HepG2 (cell line): ENCODE results near the gene NUP88. TPM values are rescaled to one million over a fixed set of nuclear protein-coding genes. Genes with fewer than 3 reads are reported as not detected.

Source experiments
- BCL6 ChIP-seq: IDR thresholded peaks from 2 replicates; pipeline ENCODE4 v1.6.1; 2016; ENCODE audit warnings: missing genetic modification reagents, missing compliant biosample characterization
- FOXA1 ChIP-seq, 2 experiments: fragments of 450-650 bp in 1 of 2; sonication (generic) in 1 of 2; formaldehyde crosslinking in 1 of 2; IDR thresholded peaks; 2 replicates each; pipeline versions ENCODE4 v1.4.0 to v1.6.1; 2016 to 2020; ENCODE audit warnings: missing genetic modification reagents in 1 of 2
- KLF16 ChIP-seq, 2 experiments: sonication (generic) in 1 of 2; formaldehyde crosslinking in 1 of 2; IDR thresholded peaks; 2 replicates each; pipeline versions ENCODE4 v1.6.1 to v1.8.0; 2016 to 2023; ENCODE audit warnings: missing genetic modification reagents in 2 of 2, missing compliant biosample characterization in 1 of 2
- LCORL ChIP-seq, 2 experiments: fragments of 450-650 bp in 1 of 2; sonication (generic) in 1 of 2; formaldehyde crosslinking in 1 of 2; IDR thresholded peaks; 2 replicates each; pipeline versions ENCODE4 v1.5.0 to v1.6.1; 2017 to 2020; ENCODE audit warnings: antibody characterized with exemption in 1 of 2, missing genetic modification reagents in 1 of 2
- REPIN1 ChIP-seq: sonication (generic); formaldehyde crosslinking; IDR thresholded peaks from 2 replicates; pipeline ENCODE4 v1.8.0; 2022; ENCODE audit warnings: missing genetic modification reagents, low read depth, mild to moderate bottlenecking, borderline replicate concordance
- SALL1 ChIP-seq: sonication (generic); formaldehyde crosslinking; IDR thresholded peaks from 2 replicates; pipeline ENCODE4 v1.8.0; 2022; ENCODE audit warnings: mild to moderate bottlenecking, missing genetic modification reagents
- SAP130 ChIP-seq: IDR thresholded peaks from 2 replicates; pipeline ENCODE4 v1.6.1; 2016; ENCODE audit warnings: low read depth
- SP1 ChIP-seq, 2 experiments: fragments of 450-650 bp in 1 of 2; sonication (generic) in 1 of 2; formaldehyde crosslinking in 1 of 2; IDR thresholded peaks; 2 replicates each; pipeline versions ENCODE4 v1.4.0 to v1.6.1; 2016 to 2020; ENCODE audit warnings: missing genetic modification reagents in 1 of 2
- SSRP1 ChIP-seq: IDR thresholded peaks from 2 replicates; pipeline ENCODE4 v1.6.1; 2016; ENCODE audit warnings: control low read depth
- ZNF124 ChIP-seq: sonication (generic); formaldehyde crosslinking; IDR thresholded peaks from 2 replicates; pipeline ENCODE4 v1.4.0; 2020; ENCODE audit warnings: missing genetic modification reagents
- ZNF331 ChIP-seq: sonication (generic); formaldehyde crosslinking; IDR thresholded peaks from 2 replicates; pipeline ENCODE4 v1.4.0; 2020; ENCODE audit warnings: missing genetic modification reagents
- ZNF615 ChIP-seq: sonication (generic); formaldehyde crosslinking; IDR thresholded peaks from 2 replicates; pipeline ENCODE4 v1.5.0; 2020; ENCODE audit warnings: mild to moderate bottlenecking, missing genetic modification reagents, borderline replicate concordance
- ZSCAN25 ChIP-seq: sonication (generic); formaldehyde crosslinking; IDR thresholded peaks from 2 replicates; pipeline ENCODE4 v1.8.0; 2022; ENCODE audit warnings: mild to moderate bottlenecking, missing genetic modification reagents
- ZSCAN9 ChIP-seq: IDR thresholded peaks from 2 replicates; pipeline ENCODE4 v1.6.1; 2016; ENCODE audit warnings: borderline replicate concordance
- polyA plus RNA-seq, 8 experiments: library from polyadenylated mRNA; depleted of rRNA in 3 of 8; stranded (reverse) in 7 of 8; unstranded in 1 of 8; fragments of >200 nt; fragmentation: Illumina TruSeq in 4 of 8; extraction: Trizol in 4 of 8; gene quantifications; 2 replicates each; pipeline versions ENCODE4 v1.2.1 to v1.2.3, GENCODE V29; 2011 to 2016; ENCODE audit warnings: low read depth in 4 of 8, missing spikeins in 1 of 8, mixed read lengths in 1 of 8; ENCODE audit not compliant: insufficient read depth in 1 of 8
- total RNA-seq, 5 experiments: library from RNA; depleted of rRNA; stranded (reverse); fragments of >200 nt; fragmentation: Illumina TruSeq; extraction: Trizol; gene quantifications; 2 replicates each; pipeline ENCODE4 v1.2.3, GENCODE V29; 2016; ENCODE audit warnings: low read depth in 1 of 5
- TF ChIP-seq, protein P1 (sequence below), 2 experiments: sonication (generic) in 1 of 2; formaldehyde crosslinking in 1 of 2; IDR thresholded peaks; 2 replicates each; pipeline versions ENCODE4 v1.5.1 to v1.6.1; 2011 to 2020; ENCODE audit warnings: borderline replicate concordance in 1 of 2, low read depth in 1 of 2, low read length in 1 of 2, mild to moderate bottlenecking in 1 of 2, missing genetic modification reagents in 1 of 2, moderate library complexity in 1 of 2
- TF ChIP-seq, protein P2 (sequence below): sonication (generic); formaldehyde crosslinking; IDR thresholded peaks from 2 replicates; pipeline ENCODE4 v1.8.0; 2022; ENCODE audit warnings: missing genetic modification reagents, mild to moderate bottlenecking, borderline replicate concordance
- TF ChIP-seq, protein P3 (sequence below): sonication (generic); formaldehyde crosslinking; IDR thresholded peaks from 2 replicates; pipeline ENCODE4 v1.5.1; 2020; ENCODE audit warnings: mild to moderate bottlenecking, missing genetic modification reagents, borderline replicate concordance
- TF ChIP-seq, protein P4 (sequence below): IDR thresholded peaks from 2 replicates; pipeline ENCODE4 v1.6.1; 2016; ENCODE audit warnings: low read depth, borderline replicate concordance

NUP88 gene
- total and polyA plus RNA-seq, 2 of the 13 experiments (the other 11 are each of a cell fraction or from before 2014, with no cell fraction given) = 48.2 to 130 TPM

DNA sequence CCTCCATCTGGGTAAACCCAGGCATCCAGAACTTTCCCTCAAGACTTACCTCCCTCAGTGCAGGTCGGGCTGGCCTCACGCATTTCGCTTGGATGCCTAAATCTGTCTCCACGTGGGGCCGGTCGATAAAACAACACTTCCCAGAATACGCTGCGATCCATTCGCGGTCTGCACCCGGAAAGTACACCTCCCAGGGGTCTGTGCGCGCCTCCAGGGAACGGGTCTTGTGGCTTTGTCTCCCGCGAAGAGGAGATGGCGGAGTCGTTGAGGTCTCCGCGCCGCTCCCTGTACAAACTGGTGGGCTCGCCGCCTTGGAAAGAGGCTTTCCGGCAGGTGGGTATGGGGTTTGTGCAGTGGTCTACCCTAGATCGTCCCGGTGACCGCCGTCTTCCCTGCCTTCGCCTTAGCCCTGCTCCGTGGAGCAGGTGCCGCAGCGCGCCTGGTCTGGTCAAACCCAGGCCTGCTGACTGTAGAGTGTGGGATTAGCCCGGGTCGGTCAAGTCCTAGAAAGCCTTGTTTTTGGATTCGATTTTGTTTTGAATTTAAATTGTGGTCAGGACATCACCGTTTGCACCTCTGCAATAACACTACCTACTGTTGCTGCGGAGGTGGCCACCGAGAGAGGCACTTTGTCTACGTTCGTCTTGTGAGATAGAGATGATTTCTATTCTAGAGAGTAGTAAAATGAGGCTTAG lies 644 bp upstream of the NUP88 start, which contains the start of gene RPAIN (continued):
- TF ChIP-seq, protein P1, sequence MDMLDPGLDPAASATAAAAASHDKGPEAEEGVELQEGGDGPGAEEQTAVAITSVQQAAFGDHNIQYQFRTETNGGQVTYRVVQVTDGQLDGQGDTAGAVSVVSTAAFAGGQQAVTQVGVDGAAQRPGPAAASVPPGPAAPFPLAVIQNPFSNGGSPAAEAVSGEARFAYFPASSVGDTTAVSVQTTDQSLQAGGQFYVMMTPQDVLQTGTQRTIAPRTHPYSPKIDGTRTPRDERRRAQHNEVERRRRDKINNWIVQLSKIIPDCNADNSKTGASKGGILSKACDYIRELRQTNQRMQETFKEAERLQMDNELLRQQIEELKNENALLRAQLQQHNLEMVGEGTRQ (IDR thresholded peaks at IDR 0.05; ENCODE audit: low read depth, low read length) = no peak
- TF ChIP-seq, protein P1 (CRISPR knock-in tag; IDR thresholded peaks at IDR 0.05; ENCODE audit: borderline replicate concordance) = peak; percentile 12; the same call in 1 of the 2 replicates
- TF ChIP-seq ZNF331 (0 out of 2 replicates have a peak, but pooled peaks have one; percentile 10), SP1 (IDR thresholded peaks at IDR 0.05) (no peak), SP1 (CRISPR knock-in tag; IDR thresholded peaks at IDR 0.05) (peak; percentile 55; the same call in 1 of the 2 replicates), ZSCAN25 (CRISPR knock-in tag) (no peak), SSRP1 (CRISPR knock-in tag) (peak; percentile 16; the same call in 1 of the 2 replicates), KLF16 (CRISPR knock-in tag; IDR thresholded peaks at IDR 0.05) (peak in 1 of 2 experiments; percentile 33; a peak in 1 of 4 replicates), SAP130 (peak; percentile 93), REPIN1 (CRISPR knock-in tag) (0 out of 2 replicates have a peak, but pooled peaks have one; percentile 16), LCORL (IDR thresholded peaks at IDR 0.05) (no peak), LCORL (CRISPR knock-in tag; IDR thresholded peaks at IDR 0.05) (peak; percentile 9; the same call in 1 of the 2 replicates), FOXA1 (IDR thresholded peaks at IDR 0.05) (no peak), FOXA1 (CRISPR knock-in tag; IDR thresholded peaks at IDR 0.05) (0 out of 2 replicates have a peak, but pooled peaks have one; percentile 16), BCL6 (CRISPR knock-in tag) (no peak), ZSCAN9 (peak; percentile 41; the same call in 1 of the 2 replicates), ZNF615 (CRISPR knock-in tag) (0 out of 2 replicates have a peak, but pooled peaks have one; percentile 44), ZNF124 (CRISPR knock-in tag) (peak; percentile 28), SALL1 (CRISPR knock-in tag) (peak; percentile 35; the same call in 1 of the 2 replicates)
- TF ChIP-seq, protein P2, sequence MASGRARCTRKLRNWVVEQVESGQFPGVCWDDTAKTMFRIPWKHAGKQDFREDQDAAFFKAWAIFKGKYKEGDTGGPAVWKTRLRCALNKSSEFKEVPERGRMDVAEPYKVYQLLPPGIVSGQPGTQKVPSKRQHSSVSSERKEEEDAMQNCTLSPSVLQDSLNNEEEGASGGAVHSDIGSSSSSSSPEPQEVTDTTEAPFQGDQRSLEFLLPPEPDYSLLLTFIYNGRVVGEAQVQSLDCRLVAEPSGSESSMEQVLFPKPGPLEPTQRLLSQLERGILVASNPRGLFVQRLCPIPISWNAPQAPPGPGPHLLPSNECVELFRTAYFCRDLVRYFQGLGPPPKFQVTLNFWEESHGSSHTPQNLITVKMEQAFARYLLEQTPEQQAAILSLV (CRISPR knock-in tag) = no peak
- TF ChIP-seq, protein P3, sequence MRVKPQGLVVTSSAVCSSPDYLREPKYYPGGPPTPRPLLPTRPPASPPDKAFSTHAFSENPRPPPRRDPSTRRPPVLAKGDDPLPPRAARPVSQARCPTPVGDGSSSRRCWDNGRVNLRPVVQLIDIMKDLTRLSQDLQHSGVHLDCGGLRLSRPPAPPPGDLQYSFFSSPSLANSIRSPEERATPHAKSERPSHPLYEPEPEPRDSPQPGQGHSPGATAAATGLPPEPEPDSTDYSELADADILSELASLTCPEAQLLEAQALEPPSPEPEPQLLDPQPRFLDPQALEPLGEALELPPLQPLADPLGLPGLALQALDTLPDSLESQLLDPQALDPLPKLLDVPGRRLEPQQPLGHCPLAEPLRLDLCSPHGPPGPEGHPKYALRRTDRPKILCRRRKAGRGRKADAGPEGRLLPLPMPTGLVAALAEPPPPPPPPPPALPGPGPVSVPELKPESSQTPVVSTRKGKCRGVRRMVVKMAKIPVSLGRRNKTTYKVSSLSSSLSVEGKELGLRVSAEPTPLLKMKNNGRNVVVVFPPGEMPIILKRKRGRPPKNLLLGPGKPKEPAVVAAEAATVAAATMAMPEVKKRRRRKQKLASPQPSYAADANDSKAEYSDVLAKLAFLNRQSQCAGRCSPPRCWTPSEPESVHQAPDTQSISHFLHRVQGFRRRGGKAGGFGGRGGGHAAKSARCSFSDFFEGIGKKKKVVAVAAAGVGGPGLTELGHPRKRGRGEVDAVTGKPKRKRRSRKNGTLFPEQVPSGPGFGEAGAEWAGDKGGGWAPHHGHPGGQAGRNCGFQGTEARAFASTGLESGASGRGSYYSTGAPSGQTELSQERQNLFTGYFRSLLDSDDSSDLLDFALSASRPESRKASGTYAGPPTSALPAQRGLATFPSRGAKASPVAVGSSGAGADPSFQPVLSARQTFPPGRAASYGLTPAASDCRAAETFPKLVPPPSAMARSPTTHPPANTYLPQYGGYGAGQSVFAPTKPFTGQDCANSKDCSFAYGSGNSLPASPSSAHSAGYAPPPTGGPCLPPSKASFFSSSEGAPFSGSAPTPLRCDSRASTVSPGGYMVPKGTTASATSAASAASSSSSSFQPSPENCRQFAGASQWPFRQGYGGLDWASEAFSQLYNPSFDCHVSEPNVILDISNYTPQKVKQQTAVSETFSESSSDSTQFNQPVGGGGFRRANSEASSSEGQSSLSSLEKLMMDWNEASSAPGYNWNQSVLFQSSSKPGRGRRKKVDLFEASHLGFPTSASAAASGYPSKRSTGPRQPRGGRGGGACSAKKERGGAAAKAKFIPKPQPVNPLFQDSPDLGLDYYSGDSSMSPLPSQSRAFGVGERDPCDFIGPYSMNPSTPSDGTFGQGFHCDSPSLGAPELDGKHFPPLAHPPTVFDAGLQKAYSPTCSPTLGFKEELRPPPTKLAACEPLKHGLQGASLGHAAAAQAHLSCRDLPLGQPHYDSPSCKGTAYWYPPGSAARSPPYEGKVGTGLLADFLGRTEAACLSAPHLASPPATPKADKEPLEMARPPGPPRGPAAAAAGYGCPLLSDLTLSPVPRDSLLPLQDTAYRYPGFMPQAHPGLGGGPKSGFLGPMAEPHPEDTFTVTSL (CRISPR knock-in tag) = peak; percentile 39; the same call in 1 of the 2 replicates
- TF ChIP-seq, protein P4, sequence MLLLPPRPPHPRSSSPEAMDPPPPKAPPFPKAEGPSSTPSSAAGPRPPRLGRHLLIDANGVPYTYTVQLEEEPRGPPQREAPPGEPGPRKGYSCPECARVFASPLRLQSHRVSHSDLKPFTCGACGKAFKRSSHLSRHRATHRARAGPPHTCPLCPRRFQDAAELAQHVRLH (CRISPR knock-in tag) = peak; percentile 62
